Neural progenitor cell (in vitro differentiated cells): Measurements from ENCODE around the gene NEURL1B. TPM values are rescaled to one million over a fixed set of nuclear protein-coding genes. Genes with fewer than 3 reads are reported as not detected.

ENCODE experiments used
- DNase-seq: peaks from one replicate; pipeline ENCODE4 v3.0.0-alpha.2; 2016; ENCODE audit warnings: low spot score
- H2AFZ ChIP-seq: fragments of 200-600 bp; sonication (generic); replicated peaks from 2 replicates; pipeline ENCODE4 v1.6.1; 2016; ENCODE audit warnings: antibody characterized with exemption
- H3F3A ChIP-seq: fragments of 200-600 bp; sonication (generic); 2 replicates; pipeline ENCODE4 v1.6.1; 2016; ENCODE audit warnings: antibody characterized with exemption, low read depth
- H3K27ac ChIP-seq: fragments of 200-600 bp; sonication (generic); 2 replicates; pipeline ENCODE4 v1.5.1; 2016; ENCODE audit warnings: mild to moderate bottlenecking
- H3K27me3 ChIP-seq: fragments of 200-600 bp; sonication (generic); 2 replicates; pipeline ENCODE4 v1.6.1; 2016; ENCODE audit warnings: mild to moderate bottlenecking, moderate library complexity
- H3K36me3 ChIP-seq: fragments of 200-600 bp; sonication (generic); 2 replicates; pipeline ENCODE4 v1.5.1; 2016
- H3K4me1 ChIP-seq: fragments of 200-600 bp; sonication (generic); 2 replicates; pipeline ENCODE4 v1.6.1; 2016; ENCODE audit warnings: mixed run types
- H3K4me2 ChIP-seq: fragments of 200-600 bp; sonication (generic); 2 replicates; pipeline ENCODE4 v1.6.1; 2016
- H3K4me3 ChIP-seq: fragments of 200-600 bp; sonication (generic); 2 replicates; pipeline ENCODE4 v1.5.1; 2016
- H3K79me2 ChIP-seq: fragments of 200-600 bp; sonication (generic); 2 replicates; pipeline ENCODE4 v1.6.1; 2016; ENCODE audit warnings: low read depth
- H3K9ac ChIP-seq: fragments of 200-600 bp; sonication (generic); 2 replicates; pipeline ENCODE4 v1.6.1; 2016
- H3K9me3 ChIP-seq: fragments of 200-600 bp; sonication (generic); 2 replicates; pipeline ENCODE4 v1.5.1; 2016; ENCODE audit warnings: low read depth
- H4K20me1 ChIP-seq: fragments of 200-600 bp; sonication (generic); 2 replicates; pipeline ENCODE4 v1.6.1; 2016; ENCODE audit warnings: low read depth
- H3K27ac Mint-ChIP-seq: 3 replicates; pipeline ENCODE4 v1.8.0; 2021; ENCODE audit warnings: mixed read lengths
- H3K27me3 Mint-ChIP-seq: 2 replicates; pipeline ENCODE4 v1.8.0; 2022; ENCODE audit warnings: low read depth, mild to moderate bottlenecking, inconsistent platforms, moderate library complexity, mixed read lengths; ENCODE audit not compliant: insufficient read depth
- H3K36me3 Mint-ChIP-seq: 3 replicates; pipeline ENCODE4 v1.8.0; 2021; ENCODE audit warnings: mixed read lengths
- H3K4me1 Mint-ChIP-seq: 3 replicates; pipeline ENCODE4 v1.8.0; 2021; ENCODE audit warnings: mixed read lengths
- H3K4me3 Mint-ChIP-seq: 3 replicates; pipeline ENCODE4 v1.8.0; 2021; ENCODE audit warnings: mild to moderate bottlenecking, moderate library complexity, mixed read lengths
- H3K9me3 Mint-ChIP-seq: 3 replicates; pipeline ENCODE4 v1.8.0; 2020; ENCODE audit warnings: mixed read lengths
- EZH2 ChIP-seq: fragments of 200-600 bp; sonication (generic); IDR thresholded peaks from 2 replicates; pipeline ENCODE4 v1.6.1; 2017; ENCODE audit warnings: antibody characterized with exemption, mild to moderate bottlenecking, moderate library complexity
- EZH2phosphoT487 ChIP-seq: fragments of 200-600 bp; sonication (generic); IDR thresholded peaks from 2 replicates; pipeline ENCODE4 v1.6.1; 2017; ENCODE audit warnings: antibody characterized with exemption
- total RNA-seq: library from RNA; depleted of rRNA; stranded (reverse); fragments of >200 nt; gene quantifications from 2 replicates; pipeline ENCODE4 v1.2.3, GENCODE V29; 2015; ENCODE audit warnings: low replicate concordance
- TF ChIP-seq, protein P1 (sequence below): fragments of 200-600 bp; sonication (generic); IDR thresholded peaks from 2 replicates; pipeline ENCODE4 v1.5.1; 2017; ENCODE audit warnings: antibody characterized with exemption, mild to moderate bottlenecking

Gene NEURL1B
- total RNA-seq, 1 donor from 2014 or later = 12.1 TPM

DNA sequence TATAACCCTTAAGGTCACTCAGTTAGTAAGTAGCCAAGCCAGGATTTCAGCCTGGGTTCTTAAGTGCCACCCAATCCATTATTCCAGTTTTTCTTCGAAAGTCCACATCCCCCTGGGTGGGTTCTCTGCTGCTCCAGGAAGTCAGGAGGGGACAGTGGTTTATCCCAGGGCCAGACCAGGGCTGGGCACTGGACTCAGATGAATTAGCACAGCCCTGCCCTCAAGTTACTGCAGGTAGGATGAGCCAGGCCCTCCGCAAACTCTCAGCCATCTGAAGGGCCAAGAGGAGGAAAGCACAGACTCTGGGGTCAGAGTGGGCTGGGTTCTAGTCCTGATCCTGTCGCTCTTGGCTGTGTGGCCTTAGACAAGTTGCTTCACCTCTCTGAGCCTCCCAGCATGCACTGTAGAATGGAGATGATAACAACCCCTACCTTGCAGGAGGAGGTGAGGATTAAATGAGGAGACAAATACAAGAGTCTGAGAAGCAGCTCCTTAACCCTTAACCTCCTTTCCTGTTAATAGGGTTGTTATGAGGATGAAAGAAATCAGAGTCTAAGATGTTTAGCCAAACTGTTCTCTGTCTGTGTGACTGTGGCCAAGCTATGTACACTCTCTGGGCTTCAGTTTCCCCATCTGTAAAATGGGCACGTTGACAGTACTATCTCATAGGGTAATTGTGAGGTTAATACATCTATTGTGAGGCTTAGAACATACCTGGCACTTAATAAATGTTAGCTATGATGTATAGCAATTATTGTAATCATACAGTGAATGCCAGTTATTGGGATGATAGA is 6.8 kb upstream of the NEURL1B start:
- Histone ChIP-seq H3K27ac (no peak overlapping the region), H3K27me3 (peaks cover 14% of the 10 kb centered on the region), H3K4me1 (peaks cover 5% of the 10 kb centered on the region), H2AFZ (no peak overlapping the region), H3K79me2 (no peaks in the 10 kb centered on the region), H3K9me3 (no peaks in the 10 kb centered on the region), H3F3A (no peaks in the 10 kb centered on the region), H4K20me1 (no peaks in the 10 kb centered on the region), H3K4me2 (no peak overlapping the region), H3K36me3 (no peaks in the 10 kb centered on the region), H3K4me3 (no peak overlapping the region), H3K9ac (no peak overlapping the region)
- DNase-seq = no peak
- no peaks in the 10 kb centered on the region for H3K36me3 Mint-ChIP-seq
- no peaks in the 10 kb centered on the region for H3K9me3 Mint-ChIP-seq
- H3K4me3 Mint-ChIP-seq = no peak overlapping the region
- H3K27me3 Mint-ChIP-seq = peaks cover 8% of the 10 kb centered on the region
- TF ChIP-seq EZH2 (no peak), EZH2phosphoT487 (no peak)
- TF ChIP-seq, protein P1, sequence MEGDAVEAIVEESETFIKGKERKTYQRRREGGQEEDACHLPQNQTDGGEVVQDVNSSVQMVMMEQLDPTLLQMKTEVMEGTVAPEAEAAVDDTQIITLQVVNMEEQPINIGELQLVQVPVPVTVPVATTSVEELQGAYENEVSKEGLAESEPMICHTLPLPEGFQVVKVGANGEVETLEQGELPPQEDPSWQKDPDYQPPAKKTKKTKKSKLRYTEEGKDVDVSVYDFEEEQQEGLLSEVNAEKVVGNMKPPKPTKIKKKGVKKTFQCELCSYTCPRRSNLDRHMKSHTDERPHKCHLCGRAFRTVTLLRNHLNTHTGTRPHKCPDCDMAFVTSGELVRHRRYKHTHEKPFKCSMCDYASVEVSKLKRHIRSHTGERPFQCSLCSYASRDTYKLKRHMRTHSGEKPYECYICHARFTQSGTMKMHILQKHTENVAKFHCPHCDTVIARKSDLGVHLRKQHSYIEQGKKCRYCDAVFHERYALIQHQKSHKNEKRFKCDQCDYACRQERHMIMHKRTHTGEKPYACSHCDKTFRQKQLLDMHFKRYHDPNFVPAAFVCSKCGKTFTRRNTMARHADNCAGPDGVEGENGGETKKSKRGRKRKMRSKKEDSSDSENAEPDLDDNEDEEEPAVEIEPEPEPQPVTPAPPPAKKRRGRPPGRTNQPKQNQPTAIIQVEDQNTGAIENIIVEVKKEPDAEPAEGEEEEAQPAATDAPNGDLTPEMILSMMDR = no peak
- peak overlapping the region; percentile 53 for H3K27ac Mint-ChIP-seq
- no peaks in the 10 kb centered on the region for H3K4me1 Mint-ChIP-seq

DNA sequence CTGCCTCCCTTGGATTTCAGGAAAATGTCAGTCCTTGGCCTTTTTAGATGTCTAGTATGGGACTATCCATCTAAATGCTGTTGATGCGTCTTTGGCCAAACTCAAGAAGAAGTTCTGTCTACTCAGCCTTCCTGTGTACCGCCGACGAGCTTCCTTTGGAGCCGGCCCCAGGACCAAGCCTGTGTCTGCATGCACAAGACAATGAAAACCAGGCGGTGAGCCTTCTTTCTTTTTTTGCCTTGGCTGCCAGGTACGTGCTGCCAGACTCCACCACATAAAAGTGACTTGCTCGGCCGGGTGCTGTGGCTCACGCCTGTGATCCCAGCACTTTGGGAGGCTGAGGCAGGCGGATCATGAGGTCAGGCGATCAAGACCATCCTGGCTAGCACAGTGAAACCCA is 6.0 kb upstream of the NEURL1B start:
- Histone ChIP-seq H3K27me3 (peaks cover 21% of the 10 kb centered on the region), H3K4me3 (no peak overlapping the region), H2AFZ (no peak overlapping the region), H3K4me2 (no peak overlapping the region), H4K20me1 (no peaks in the 10 kb centered on the region), H3K9me3 (no peaks in the 10 kb centered on the region), H3K4me1 (peaks cover 5% of the 10 kb centered on the region), H3K36me3 (no peaks in the 10 kb centered on the region), H3F3A (no peaks in the 10 kb centered on the region), H3K79me2 (no peaks in the 10 kb centered on the region), H3K27ac (no peak overlapping the region), H3K9ac (no peak overlapping the region)
- Mint-ChIP-seq H3K9me3 (no peaks in the 10 kb centered on the region), H3K27ac (no peak overlapping the region), H3K4me1 (no peaks in the 10 kb centered on the region), H3K27me3 (peaks cover 13% of the 10 kb centered on the region), H3K36me3 (no peaks in the 10 kb centered on the region), H3K4me3 (no peak overlapping the region)
- DNase-seq = no peak
- TF ChIP-seq EZH2 (no peak), EZH2phosphoT487 (no peak)
- TF ChIP-seq, protein P1 = no peak

DNA sequence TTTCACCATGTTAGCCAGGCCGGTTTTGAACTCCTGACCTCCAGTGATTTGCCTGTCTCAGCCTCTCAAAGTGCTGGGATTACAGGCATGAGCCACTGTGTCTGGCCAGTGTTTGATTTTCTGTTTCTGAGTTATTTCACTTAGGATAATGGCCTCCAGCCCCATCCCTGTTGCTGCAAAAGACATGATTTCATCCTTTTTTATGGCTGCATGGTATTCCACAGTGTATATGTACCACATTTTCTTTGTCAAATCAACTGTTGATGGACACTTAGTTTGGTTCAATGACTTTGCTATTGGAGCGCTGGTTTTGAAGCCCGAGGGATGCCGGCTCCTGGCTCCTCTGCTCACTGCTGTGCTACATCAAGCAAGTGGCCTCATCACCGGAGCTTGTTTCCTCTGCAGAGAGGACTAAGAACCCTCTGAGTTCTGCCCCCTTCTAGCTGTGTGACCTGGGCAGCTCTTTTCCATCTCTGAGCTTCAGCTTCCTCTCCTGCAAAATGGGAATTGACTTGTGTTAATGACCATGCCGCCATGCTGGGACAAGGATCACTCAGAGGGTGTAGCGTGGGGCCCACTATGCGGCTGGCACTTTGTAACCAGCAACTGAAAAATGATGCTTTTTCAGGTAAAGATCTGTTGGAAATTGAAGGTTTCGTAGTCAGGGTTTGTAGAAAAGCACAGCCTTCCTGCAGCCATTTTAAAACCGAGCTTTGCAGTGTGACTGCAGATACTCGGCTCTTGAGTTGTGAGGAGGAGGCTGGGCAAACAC is 4.6 kb upstream of the NEURL1B start:
- Mint-ChIP-seq H3K27ac (no peak overlapping the region), H3K27me3 (peaks cover 9% of the 10 kb centered on the region)

More for the DNA sequence above, 4.6 kb upstream of the NEURL1B start:
- Histone ChIP-seq H3K27me3 (peaks cover 26% of the 10 kb centered on the region), H3K4me1 (no peaks in the 10 kb centered on the region), H3K27ac (no peak overlapping the region), H3K4me2 (no peak overlapping the region), H3K79me2 (no peaks in the 10 kb centered on the region), H2AFZ (no peak overlapping the region), H3K9me3 (no peaks in the 10 kb centered on the region), H4K20me1 (no peaks in the 10 kb centered on the region), H3K4me3 (no peak overlapping the region), H3K9ac (no peak overlapping the region), H3F3A (no peaks in the 10 kb centered on the region), H3K36me3 (no peaks in the 10 kb centered on the region)
- Mint-ChIP-seq H3K36me3 (no peaks in the 10 kb centered on the region), H3K4me1 (peaks cover 6% of the 10 kb centered on the region), H3K9me3 (no peaks in the 10 kb centered on the region), H3K4me3 (no peak overlapping the region)
- no peak for TF ChIP-seq EZH2
- TF ChIP-seq, protein P1 = no peak
- TF ChIP-seq EZH2phosphoT487 = no peak
- no peak for DNase-seq
